GM13976 (cell line): Measurements from ENCODE around the gene SPAG17.

Experiments
- DNase-seq: peaks from one replicate; pipeline ENCODE4 v3.0.0; 2012; ENCODE audit warnings: low spot score
- CTCF ChIP-seq: IDR thresholded peaks from 2 replicates; pipeline ENCODE4 v1.5.1; 2012; ENCODE audit warnings: borderline replicate concordance, mild to moderate bottlenecking; ENCODE audit not compliant: insufficient read depth; ENCODE audit errors: extremely low read depth, missing control alignments, control extremely low read depth
- in situ Hi-C: fragments of 300-500 bp; cut with MboI; formaldehyde crosslinking; loops from one replicate; pipeline ENCODE4 v1.12.0; 2022; ENCODE audit warnings: low sequenced_read_pairs, mixed read lengths, inconsistent platforms; ENCODE audit not compliant: unreplicated experiment

Gene SPAG17

GRCh38 chr1:118147522-118147921, 37.5 kb downstream of the SPAG17 start:
- DNase-seq: no peak
- TF ChIP-seq CTCF: no peak
- in situ Hi-C loops: no loop called here

GRCh38 chr1:118145721-118146120, 39.3 kb downstream of the SPAG17 start:
- no peak for TF ChIP-seq CTCF
- DNase-seq: no peak
- in situ Hi-C loops: no loop called here

- in situ Hi-C loops: no loop called here
- DNase-seq: no peak
- TF ChIP-seq CTCF: no peak
These were observed 40.3 kb downstream of the SPAG17 start for GRCh38 chr1:118144684-118145083.

- in situ Hi-C loops: no loop called here
- DNase-seq: no peak
- no peak for TF ChIP-seq CTCF
These were observed 41.2 kb downstream of the SPAG17 start for GRCh38 chr1:118143831-118144230.

- DNase-seq: no peak
- no peak for TF ChIP-seq CTCF
- in situ Hi-C loops: no loop called here
These were observed 41.9 kb downstream of the SPAG17 start for GRCh38 chr1:118143121-118143520.

GRCh38 chr1:118142546-118142945, 42.5 kb downstream of the SPAG17 start:
- no peak for TF ChIP-seq CTCF
- in situ Hi-C loops: no loop called here

GRCh38 chr1:118137900-118138299, 47.1 kb downstream of the SPAG17 start:
- DNase-seq: no peak
- TF ChIP-seq CTCF: no peak
- in situ Hi-C loops: no loop called here

More at GRCh38 chr1:118142546-118142945, 42.5 kb downstream of the SPAG17 start:
- no peak for DNase-seq
